Forelimb muscle (tissue), 1 donor: ENCODE results near the gene LPAR1. TPM values are rescaled to one million over a fixed set of nuclear protein-coding genes. Genes with fewer than 3 reads are reported as not detected.

Experiments used
- DNase-seq: peaks from one replicate; pipeline ENCODE4 v3.0.0-alpha.2; 2013; ENCODE audit warnings: low read depth
- polyA plus RNA-seq: library from polyadenylated mRNA; unstranded; fragments of 120-200 nt; gene quantifications from one replicate; pipeline ENCODE4 v1.2.1, GENCODE V29; 2013; ENCODE audit not compliant: insufficient read length

Gene LPAR1
- polyA plus RNA-seq, 1 donor, result 33.8 TPM

- no peak for DNase-seq
These were observed 79.4 kb downstream of the LPAR1 start for GRCh38 chr9:110958847-110959246.

GRCh38 chr9:110954822-110955291 lies 83.4 kb downstream of the LPAR1 start:
- no peak for DNase-seq

- no peak for DNase-seq
These were observed 85.8 kb downstream of the LPAR1 start for GRCh38 chr9:110952540-110952859.

- no peak for DNase-seq
These were observed 86.3 kb downstream of the LPAR1 start for GRCh38 chr9:110951805-110952539.

GRCh38 chr9:110950041-110950645 lies 88.1 kb downstream of the LPAR1 start:
- DNase-seq, result no peak

GRCh38 chr9:110949081-110949480 lies 89.2 kb downstream of the LPAR1 start:
- no peak for DNase-seq

GRCh38 chr9:110947491-110948044 lies 90.7 kb downstream of the LPAR1 start:
- no peak for DNase-seq

GRCh38 chr9:110942522-110942921 lies 95.7 kb downstream of the LPAR1 start:
- no peak for DNase-seq

GRCh38 chr9:110940951-110941557 lies 97.2 kb downstream of the LPAR1 start:
- DNase-seq, result no peak

- DNase-seq, result no peak
These were observed 98.7 kb downstream of the LPAR1 start for GRCh38 chr9:110939573-110939972.

- no peak for DNase-seq
These were observed 99.2 kb downstream of the LPAR1 start for GRCh38 chr9:110939047-110939446.

- no peak for DNase-seq
These were observed 100.0 kb downstream of the LPAR1 start for GRCh38 chr9:110938242-110938641.

- DNase-seq, result no peak
These were observed 101.4 kb downstream of the LPAR1 start for GRCh38 chr9:110936719-110937452.

- DNase-seq, result no peak
These were observed 102.0 kb downstream of the LPAR1 start for GRCh38 chr9:110936237-110936636.

GRCh38 chr9:110935829-110936228 lies 102.4 kb downstream of the LPAR1 start:
- no peak for DNase-seq

GRCh38 chr9:110933350-110934001 lies 104.8 kb downstream of the LPAR1 start:
- DNase-seq, result no peak

GRCh38 chr9:110932863-110933262 lies 105.4 kb downstream of the LPAR1 start:
- DNase-seq, result no peak

- DNase-seq, result no peak
These were observed 109.7 kb downstream of the LPAR1 start for GRCh38 chr9:110928599-110928998.

GRCh38 chr9:110926828-110927487 lies 111.3 kb downstream of the LPAR1 start:
- DNase-seq, result no peak

- DNase-seq, result no peak
These were observed 114.7 kb downstream of the LPAR1 start for GRCh38 chr9:110923601-110924000.

GRCh38 chr9:110922145-110922544 lies 116.1 kb downstream of the LPAR1 start:
- no peak for DNase-seq
